ENCODE measurements around the gene RNLS.

The RNLS gene

DNA sequence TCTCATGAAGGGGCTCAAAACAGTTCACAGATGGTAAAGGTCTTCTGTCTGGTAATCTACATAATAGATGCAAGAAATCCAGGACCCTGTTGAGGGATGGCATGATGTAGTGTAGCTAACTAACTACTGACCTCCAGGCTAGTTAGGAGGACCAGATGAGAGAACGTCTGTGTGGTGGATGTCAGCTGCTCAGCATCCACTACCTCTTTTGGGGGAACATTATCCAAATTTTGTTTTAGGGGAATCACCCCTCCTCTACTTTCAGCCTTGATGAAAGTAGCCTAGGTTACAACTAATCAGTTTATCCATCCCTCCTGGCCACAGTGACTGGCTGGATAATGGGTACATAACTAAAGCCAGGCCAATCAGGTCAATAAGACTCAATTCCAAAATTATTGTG lies 246.0 kb downstream of the RNLS start (continued):
- TF ChIP-seq TSHZ2 (CRISPR knock-in tag; IDR thresholded peaks at IDR 0.05) (no peak), ZFP3 (CRISPR knock-in tag; IDR thresholded peaks at IDR 0.05) (no peak)

DNA sequence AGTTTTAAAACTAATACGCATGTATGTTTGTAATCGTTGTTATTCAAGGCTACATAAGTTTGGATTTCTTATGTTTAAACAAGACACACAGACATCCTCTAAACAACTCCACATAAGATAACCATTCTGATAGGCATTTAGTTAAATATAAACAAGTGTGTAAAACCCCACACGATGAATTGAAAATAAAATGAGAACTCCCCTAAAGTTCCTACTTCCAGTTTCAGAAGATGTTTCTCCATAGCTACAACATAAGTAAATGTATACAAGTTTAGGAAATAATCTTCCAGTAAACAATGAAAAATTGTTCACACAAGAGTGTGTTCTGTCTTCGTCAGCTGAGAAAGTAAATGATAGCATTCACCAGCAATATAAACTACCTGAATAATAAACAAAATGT lies 246.8 kb downstream of the RNLS start:
- no peak for TF ChIP-seq TSHZ2 (CRISPR knock-in tag; IDR thresholded peaks at IDR 0.05)
- no peak for TF ChIP-seq POU6F1 (CRISPR knock-in tag; IDR thresholded peaks at IDR 0.05; ENCODE audit: borderline replicate concordance, low read depth)
- TF ChIP-seq TOX (CRISPR knock-in tag; IDR thresholded peaks at IDR 0.05; ENCODE audit: borderline replicate concordance), result no peak
- TF ChIP-seq ZNF70 (CRISPR knock-in tag; IDR thresholded peaks at IDR 0.05), result no peak
- TF ChIP-seq ZNF565 (CRISPR knock-in tag; conservative IDR thresholded peaks at IDR 0.05; ENCODE audit: low read depth), result no peak
- no peak for TF ChIP-seq ZC3H10 (CRISPR knock-in tag; IDR thresholded peaks at IDR 0.05)
- TF ChIP-seq BACH2 (CRISPR knock-in tag; IDR thresholded peaks at IDR 0.05; ENCODE audit: borderline replicate concordance), result no peak
- no peak for TF ChIP-seq ESRRG (CRISPR knock-in tag; IDR thresholded peaks at IDR 0.05)
- no peak for TF ChIP-seq ISL1 (CRISPR knock-in tag; IDR thresholded peaks at IDR 0.05)
- TF ChIP-seq RARB (CRISPR knock-in tag; IDR thresholded peaks at IDR 0.05), result no peak
- TF ChIP-seq SNAI2 (CRISPR knock-in tag; IDR thresholded peaks at IDR 0.05), result no peak
- no peak for TF ChIP-seq TCF4 (CRISPR knock-in tag; IDR thresholded peaks at IDR 0.05; ENCODE audit: borderline replicate concordance)
- no peak for TF ChIP-seq PPARA (CRISPR knock-in tag; IDR thresholded peaks at IDR 0.05; ENCODE audit: borderline replicate concordance)
- TF ChIP-seq CREB5 (CRISPR knock-in tag; IDR thresholded peaks at IDR 0.05; ENCODE audit: low read depth), result no peak
- no peak for TF ChIP-seq CSDC2 (CRISPR knock-in tag; IDR thresholded peaks at IDR 0.05)
- TF ChIP-seq ZFP3 (CRISPR knock-in tag; IDR thresholded peaks at IDR 0.05), result no peak
- TF ChIP-seq ZNF8 (CRISPR knock-in tag; IDR thresholded peaks at IDR 0.05), result no peak
- TF ChIP-seq OSR1 (CRISPR knock-in tag; IDR thresholded peaks at IDR 0.05), result no peak
- no peak for TF ChIP-seq GLIS3 (CRISPR knock-in tag; IDR thresholded peaks at IDR 0.05)
- TF ChIP-seq, protein P1, sequence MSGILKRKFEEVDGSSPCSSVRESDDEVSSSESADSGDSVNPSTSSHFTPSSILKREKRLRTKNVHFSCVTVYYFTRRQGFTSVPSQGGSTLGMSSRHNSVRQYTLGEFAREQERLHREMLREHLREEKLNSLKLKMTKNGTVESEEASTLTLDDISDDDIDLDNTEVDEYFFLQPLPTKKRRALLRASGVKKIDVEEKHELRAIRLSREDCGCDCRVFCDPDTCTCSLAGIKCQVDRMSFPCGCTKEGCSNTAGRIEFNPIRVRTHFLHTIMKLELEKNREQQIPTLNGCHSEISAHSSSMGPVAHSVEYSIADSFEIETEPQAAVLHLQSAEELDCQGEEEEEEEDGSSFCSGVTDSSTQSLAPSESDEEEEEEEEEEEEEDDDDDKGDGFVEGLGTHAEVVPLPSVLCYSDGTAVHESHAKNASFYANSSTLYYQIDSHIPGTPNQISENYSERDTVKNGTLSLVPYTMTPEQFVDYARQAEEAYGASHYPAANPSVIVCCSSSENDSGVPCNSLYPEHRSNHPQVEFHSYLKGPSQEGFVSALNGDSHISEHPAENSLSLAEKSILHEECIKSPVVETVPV (CRISPR knock-in tag; IDR thresholded peaks at IDR 0.05), result no peak
- ATAC-seq, result no peak

- ATAC-seq, result no peak
- TF ChIP-seq ESRRG (CRISPR knock-in tag; IDR thresholded peaks at IDR 0.05), result no peak
Measured at GRCh38 chr10:88333248-88333630, 249.9 kb downstream of the RNLS start.

Measured in SK-N-SH treated with all-trans-retinoic acid at 6 μM for 48 hours (cell line).